Fibroblast of peridontal ligament (primary cell): ENCODE data around the gene PPCDC.

Experiments used
- DNase-seq: peaks from one replicate; pipeline ENCODE4 v3.0.0-alpha.2; 2010; ENCODE audit errors: extremely low read depth

Gene PPCDC

DNA sequence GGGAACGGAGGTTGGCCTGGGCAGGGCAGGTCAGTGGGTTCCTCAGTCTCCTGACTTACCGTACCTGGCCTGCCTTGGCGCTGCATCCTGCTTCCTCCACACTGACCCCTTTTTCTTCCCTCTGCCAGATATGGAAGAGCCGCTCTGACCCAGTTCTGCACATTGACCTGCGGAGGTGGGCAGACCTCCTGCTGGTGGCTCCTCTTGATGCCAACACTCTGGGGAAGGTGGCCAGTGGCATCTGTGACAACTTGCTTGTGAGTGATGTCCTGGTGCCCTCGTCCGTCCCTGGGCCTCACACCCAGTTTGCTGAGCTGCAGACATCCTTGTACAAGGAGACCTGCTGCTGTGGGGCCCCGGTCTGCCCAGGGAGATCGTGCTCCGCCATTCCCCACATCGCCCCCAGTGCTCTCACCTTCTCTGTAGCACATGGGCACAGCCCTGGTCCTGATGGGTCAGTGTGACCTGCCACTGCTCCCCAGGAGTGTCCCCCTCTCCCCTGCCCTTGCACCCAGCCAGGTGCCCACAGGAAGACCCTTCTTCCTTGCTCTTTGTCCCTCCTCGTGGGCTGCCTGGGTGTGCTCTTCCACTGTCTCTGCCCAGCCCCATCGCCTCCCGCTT, 21.0 kb downstream of the PPCDC start:
- no peak for DNase-seq

DNA sequence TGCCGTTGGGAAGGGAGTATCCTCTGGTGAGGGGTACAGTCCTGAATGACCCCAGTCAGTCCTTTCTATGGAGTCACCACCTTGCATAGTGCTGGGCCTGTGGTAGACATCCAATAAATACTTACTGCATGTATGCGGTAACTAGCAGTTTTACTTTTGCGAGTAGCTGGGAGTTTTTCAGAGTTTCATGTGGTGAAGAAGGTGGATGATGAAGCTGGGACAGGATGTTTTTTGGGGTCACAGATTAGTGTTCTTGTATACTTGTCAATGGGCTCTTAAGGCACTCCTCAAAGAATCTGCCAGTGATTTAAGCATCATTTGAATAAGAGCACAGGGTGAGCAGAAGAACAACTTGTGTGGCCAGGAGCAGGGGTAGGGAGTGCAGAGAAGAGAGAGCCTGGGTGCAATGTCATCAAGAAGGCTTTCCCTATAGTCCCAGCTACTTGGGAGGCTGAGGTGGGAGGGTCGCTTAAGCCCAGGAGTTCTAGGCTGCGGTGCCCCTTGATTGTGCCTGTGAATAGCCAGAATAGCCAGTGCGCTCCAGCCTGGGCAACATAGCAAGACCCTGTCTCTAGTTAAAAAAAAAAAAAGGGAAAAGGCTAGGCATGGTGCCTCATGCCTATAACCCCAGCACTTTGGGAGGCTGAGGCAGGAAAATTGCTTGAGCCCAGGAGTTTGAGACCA, 22.1 kb downstream of the PPCDC start:
- no peak for DNase-seq

DNA sequence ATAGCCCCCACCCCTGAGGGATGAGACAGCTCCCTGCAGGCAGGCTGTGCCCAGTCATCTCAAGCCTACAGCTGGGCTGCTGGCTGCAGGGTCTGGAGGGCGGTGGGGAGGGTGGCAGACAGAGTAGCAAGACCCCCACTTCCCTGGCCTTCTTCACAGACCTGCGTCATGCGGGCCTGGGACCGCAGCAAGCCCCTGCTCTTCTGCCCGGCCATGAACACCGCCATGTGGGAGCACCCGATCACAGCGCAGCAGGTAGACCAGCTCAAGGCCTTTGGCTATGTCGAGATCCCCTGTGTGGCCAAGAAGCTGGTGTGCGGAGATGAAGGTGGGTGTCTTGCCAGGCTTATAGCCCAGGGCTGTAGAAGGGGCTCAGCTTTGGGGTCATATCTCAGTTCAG, 25.0 kb downstream of the PPCDC start:
- no peak for DNase-seq

DNA sequence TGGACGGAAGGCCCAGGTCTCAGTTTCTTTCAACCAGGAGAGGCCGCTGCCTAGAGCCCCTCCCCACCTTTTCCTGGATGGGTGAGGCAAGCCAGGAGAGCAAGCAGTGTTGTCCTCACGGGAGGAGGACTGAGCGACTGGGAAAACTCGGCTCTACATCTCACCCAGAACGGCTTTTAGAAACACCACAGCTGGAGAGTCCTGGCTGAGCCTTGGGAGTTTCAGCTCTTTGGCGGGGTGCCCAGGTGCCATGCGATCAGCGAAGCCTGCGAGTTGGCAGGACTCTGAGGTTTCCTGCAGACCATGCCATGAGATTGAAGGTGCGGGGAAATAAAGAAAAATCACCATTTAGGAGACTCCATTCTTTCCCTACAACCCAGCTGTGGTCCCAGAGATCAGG, 26.0 kb downstream of the PPCDC start:
- DNase-seq: no peak

DNA sequence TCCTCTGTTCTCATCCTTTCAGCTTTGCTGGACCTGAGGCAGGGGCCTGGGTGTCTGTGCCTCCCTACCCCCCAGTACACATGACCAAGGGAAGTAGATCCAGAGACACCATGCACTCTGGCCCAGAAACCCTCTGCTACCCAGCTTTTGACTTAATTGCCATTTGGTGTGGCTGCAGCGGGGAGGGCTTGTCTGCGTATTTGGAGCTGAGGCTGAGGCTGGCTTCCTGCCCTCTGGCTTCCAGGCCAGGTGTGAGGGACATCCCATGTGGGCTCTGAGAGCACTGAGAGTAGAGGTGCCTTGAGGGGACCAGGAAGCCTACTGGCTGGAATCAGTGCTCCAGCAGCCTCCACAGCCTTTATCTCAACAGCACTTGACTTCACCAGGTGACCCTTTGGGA, 26.9 kb downstream of the PPCDC start:
- DNase-seq: no peak

DNA sequence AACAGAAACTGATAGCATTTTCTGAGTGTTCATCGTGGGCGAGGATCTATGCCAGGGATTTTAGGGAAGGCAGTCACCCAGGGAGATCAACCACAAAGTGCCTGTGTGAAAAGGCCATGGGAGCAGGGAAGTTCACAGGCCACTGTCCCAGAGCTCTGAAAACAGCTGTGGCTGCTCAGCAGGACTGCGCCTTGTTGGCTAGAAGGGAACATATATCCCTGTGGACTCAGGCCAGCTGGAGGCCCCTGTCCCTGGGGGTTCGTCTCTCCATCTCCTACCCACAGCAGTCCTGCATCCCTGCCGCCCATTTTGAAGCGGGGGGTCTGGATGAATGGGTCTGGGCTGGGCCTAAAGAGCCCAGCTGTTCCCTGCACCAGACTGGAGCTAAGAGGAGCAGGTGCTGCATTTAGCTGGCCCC, 27.8 kb downstream of the PPCDC start:
- DNase-seq: no peak

DNA sequence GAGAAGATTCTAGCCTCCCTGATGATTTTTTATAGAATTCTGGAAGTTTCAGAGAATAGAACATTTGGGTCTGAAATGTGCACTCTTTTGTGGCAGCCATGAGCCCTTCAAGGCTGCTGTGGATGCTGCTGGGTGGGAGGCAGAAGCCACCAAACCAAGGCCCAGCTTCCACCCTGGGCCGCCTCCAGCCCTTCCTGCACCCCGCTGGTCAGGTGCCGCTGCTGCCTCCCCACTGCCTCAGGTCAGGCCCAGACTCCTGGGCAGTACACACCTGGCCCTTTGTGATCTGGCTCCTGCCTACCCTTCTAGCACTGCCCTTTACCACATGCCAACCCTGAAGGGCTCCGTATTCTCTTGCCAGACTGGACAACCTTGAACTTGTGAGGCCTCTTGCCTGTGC, 28.3 kb downstream of the PPCDC start:
- DNase-seq: no peak

DNA sequence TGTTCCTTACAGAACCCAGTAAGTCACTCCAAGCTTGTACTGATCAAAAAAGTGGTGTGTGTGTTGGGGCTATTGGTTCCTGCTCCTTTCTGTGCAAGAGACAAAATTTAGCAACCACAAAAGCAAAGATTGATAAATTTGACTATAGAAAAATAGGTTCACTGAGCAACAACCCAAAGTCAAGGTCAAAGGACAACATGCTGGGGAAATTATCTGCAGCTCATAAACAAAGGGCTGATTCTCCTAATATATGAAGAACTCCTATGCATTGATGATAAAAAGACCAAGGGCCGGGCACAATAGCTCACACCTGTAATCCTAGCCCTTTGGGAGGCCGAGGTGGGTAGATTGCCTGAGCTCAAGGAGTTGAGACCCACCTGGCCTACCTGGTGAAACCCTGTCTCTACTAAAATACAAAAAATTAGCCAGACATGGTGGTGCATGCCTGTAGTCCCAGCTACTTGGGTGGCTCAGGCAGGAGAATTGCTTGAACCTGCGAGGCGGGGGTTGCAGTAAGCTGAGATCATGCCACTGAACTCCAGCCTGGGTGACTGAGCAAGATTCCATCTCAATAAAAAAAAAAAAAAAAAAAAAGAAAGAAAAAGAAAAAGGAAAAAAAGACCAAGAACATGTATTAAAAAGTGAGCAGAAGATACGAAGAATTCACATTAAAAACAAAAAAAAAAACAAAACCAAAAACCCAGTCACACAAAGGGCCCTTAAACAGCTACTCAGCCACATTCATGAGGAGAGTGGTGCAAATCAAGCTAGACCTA, 29.8 kb downstream of the PPCDC start:
- DNase-seq: no peak

DNA sequence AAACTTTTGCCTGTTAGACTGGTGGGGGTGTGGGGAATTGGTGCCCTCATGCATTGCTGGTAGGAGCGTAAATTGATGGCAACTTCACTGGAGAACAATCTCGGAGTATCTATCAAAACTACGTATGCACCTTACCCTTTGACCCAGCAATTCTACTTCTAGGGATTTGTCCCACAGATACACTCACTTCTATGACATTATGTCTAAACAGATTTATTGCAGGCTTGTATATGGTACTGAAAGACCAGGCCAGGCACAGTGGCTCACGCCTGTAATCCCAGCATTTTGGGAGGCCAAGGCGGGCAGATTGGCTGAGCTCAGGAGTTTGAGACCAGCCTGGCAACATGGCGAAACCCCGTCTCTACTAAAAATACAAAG, 30.3 kb downstream of the PPCDC start:
- no peak for DNase-seq

DNA sequence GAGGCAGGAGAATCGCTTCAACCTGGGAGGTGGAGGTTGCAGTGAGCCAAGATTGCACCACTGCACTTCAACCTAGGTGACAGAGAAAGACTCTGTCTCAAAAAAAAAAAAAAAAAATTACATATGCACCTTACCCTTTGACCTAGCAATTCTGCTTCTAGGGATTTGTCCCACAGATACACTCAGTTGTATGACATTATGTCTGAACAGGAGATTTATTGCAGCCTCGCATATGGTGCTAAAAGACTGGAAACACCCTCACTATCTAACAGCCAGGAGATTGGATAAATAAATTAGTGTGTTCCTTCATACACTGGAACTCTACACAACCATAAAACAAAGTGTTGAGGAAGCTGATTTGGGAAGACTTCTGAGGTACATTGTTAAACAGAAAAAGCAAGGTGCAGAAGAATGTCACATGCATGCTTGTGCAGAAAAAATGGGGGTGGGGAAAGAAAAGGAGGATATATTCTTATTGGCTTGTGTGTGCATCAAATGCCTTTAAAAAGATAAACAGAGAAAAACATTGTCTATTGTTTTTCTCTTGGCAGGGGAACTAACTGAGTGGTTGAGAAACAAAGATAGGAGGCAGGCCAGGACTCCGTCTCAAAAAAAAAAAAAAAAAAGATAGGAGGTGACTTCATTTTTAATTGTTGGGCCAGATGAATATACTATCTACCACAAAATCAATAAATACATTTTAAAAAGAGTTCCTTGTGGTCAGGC, 30.9 kb downstream of the PPCDC start:
- no peak for DNase-seq

DNA sequence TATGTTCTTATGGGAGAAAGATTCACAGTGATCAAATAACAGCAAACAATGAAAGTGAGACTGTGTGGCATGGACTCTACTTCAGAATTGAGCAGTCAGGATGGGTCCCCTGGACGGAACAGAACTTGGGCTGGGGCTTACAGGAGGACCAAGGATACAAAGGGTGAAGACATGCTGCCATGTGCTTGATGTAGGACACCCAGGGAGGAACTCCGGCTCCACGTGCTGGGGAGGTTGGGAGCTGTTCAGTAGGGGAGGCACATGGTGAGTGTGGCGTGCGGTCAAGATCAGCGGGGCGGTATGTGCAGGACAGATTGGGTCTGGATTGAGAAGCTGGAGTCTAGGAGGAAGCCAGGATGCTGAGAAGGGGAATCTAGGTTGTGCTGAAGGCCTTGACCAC, 32.6 kb downstream of the PPCDC start:
- DNase-seq: no peak

DNA sequence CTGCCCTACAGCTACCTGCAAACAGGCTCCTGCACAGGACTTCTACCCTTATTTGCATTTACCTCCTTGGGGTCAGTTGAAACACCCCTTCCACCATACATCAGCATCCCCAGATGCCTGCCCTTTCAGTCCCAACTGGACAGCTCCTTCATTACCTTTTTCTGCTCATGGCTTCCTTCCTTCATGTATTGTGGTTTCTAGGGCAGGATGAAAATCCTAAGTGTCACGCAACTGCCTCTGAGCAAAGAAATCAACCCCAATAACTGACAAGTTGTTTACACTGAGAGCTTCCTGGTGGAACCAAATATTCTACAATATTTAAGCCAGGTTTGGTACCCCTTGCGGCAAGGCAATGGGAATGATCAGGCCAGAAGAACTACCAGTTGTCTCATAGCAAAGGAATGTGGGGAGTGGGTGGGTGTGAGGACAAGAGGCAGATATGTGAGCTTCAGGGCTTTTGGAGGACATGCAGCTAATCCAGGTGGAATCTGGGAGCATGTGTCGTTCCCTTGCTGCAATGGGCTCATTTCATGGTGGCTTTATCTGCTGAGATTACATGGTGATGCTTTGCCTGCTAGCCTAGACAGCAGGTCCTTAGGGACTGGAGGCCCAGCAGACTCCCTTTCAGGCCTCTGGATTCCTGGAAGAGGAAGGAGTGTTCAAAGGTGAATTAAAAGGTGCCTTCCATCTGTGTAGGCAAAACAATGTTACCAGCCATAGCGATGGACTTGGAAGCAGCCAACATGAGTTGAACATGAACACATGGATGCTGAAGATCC, 34.9 kb downstream of the PPCDC start:
- no peak for DNase-seq

DNA sequence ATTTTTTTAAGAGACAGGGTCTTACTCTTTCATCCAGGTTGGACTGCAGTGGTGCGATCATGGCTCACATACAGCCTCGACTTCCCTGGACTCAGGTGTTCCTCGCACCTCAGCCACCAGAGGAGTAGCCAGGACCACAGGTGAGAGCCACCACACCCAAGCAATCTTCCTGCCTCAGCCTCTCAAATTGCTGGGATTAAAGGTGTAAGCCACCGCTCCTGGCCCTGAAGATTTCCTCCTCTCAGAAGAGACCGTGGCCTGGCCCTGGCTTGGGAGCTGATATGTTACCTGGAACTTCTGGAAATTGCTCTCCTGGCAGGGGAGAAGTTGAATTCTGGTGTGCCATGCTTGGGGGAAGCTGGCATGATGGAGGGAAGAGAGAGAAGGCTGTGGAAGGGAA, 36.2 kb downstream of the PPCDC start:
- no peak for DNase-seq

DNA sequence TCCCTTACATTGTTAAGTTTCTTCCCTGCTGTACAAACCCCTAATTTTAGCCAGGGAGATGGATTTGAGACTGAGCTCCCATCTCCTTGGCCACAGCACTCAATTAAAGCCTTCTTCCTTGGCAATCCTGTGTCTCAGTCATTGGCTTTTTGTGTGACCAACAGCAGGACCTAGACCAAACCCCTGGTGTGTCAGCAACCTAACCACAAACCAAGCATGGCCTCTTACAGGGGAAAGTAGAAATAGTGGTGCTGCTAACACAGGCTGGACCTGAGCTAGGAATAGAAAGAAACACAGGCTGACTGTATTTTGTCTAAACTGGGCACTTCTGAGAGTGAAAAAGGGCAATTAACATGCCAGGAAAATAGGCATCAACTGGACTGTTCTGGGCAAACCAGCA, 37.9 kb downstream of the PPCDC start:
- peak; percentile 38 for DNase-seq

DNA sequence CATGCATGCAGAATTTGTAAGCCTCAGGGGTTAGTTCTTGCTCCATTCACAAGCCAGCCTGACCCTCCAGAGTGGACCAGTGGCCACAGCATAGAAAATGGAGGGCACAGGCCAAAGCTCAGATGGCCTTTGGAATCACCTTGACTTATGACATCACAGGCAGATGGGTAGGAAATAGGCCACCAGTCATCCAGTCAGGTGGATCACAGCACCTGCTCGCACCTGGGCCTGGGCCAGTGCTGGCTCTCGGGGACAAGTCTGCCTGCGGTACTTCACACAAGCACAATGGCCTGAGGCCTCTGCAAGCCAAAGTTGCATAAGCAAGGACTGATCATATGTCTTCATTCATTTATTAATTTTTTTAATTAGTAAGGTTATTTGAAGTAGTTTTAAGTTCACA, 39.3 kb downstream of the PPCDC start:
- no peak for DNase-seq

DNA sequence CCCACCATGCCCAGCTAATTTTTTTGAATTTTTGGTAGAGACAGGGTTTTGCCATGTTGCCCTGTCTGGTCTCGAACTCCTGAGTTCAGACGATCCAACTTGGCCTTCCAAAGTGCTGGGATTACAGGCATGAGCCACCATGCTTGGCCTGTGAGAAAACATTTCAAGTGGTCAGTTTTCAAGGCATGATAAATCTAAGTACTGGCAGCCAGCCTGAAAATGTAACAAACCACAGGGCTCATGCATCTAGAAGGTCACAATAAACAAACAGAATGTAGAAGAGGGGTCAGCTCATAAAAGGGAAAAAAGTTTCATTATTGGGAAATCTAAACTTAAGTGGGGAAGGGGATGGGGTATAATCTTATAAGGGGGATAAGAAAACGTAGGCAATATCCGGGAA, 39.9 kb downstream of the PPCDC start:
- DNase-seq: peak; percentile 76

DNA sequence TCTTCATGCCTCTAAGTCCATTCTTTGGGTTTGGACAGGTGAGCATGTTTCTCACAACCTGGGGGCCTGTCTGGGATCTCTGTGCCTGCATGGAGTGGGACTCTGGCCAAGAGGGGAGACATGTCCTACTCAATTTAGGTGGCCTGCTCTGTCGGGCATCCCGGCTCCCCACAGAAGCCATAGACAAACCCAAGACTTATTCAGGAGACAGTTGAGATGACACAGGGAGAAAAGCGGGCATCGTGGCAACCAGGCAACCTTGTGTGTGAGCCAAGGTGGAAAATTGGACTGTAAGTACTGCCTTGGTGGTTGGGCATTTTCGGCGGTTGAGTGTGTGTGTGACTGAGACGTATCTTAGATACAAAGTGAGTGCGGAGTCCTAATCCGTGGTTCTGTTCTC, 40.5 kb downstream of the PPCDC start:
- no peak for DNase-seq

DNA sequence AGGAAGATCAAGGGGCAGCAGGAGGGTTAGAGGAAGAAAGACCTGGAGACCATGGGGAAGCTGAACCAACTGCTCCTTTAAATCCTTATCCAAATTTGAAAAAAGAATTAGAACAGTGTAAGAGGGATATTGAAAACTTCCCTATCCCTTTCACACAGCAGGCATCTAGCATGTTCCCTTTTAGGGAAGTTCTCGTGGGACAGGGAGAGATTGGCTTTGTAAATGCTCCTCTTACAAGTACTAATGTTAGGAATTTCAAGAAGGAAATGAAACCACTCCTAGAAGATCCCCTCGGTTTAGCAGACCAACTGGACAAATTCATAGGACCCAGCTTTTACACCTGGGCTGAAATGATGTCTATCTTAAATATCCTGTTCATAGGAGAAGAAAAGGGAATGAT, 41.5 kb downstream of the PPCDC start:
- DNase-seq: peak; percentile 29

DNA sequence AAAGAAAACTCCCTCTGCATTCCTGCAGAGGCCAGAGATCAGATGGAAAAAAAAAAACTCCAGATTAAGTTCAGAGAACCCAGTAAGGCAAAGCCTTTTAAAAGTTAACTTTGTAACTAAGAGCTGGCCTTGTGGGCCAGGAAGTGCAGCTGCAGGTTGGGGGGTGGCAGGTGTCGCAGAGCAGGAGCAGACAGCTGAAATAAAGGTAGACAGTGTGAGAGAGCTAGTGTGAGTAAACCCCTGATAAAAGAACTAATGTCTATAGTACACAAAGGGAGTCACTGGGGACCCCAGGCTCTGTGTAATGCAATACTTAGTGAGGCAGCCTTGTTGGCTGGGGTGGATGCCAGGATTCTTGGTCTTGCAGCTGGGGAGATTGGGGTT, 42.1 kb downstream of the PPCDC start:
- peak; percentile 46 for DNase-seq

DNA sequence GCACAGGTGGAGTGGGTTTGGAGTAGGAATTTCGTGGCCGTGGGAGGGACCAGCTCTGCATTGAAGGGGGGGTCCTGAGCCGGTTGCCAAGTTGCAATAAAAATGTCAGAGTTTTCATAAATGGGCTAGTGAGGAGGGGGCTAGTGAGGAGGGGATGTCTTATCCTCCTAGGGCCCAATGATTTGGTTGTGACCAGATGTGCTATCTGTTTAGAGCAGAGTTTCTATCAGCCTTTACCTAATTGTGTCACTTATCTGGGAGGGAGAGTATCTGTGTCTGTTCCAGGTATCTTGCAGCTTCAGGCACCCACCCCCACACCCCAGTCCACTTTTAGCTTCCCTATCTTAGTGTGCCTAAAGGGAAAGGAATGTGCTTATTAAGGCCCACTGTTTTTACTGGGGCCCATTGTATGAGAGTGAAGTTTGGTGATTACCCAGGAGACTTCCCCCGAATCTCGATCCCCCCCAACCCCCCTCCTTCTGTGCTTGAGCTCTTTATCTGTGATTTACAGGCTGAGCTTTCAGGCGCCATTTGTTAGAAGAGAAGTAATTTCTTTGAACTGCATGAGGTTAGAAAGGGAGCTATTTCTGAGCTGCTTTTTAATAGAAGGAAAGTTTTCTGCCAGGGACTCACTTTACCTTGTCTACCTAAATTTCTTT, 42.6 kb downstream of the PPCDC start:
- no peak for DNase-seq

DNA sequence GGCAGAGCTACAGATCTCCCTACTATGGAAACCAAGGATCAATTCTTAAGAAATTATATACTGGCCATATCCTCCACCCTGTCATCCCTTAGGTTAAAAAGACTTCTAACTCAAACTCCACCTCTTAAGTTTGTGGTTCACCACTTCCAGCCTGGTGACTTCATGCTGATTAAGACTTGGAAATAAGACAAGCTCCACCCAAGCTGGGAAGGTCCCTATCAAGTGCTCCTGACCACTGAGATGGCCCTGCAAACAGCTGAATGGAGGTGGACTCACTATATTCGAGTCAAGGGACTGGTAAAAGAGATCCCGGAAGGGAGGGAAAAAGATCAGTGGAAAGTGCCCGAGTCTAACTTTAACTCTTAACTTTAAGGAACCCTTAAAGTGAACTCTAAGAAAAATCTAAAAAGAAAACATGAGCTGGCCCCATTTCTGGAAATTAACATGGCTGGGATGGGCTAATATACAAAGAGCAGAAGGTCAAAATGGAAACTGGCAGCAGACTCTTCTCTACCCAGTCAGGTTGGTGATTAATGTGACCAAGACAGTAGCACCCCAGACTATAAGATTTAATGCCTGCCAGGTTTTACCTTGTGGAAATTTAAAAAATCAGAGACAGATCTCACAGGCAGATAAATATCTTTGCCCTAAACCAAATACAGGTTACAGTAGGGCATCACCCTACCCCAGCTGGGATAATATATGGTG, 43.9 kb downstream of the PPCDC start:
- DNase-seq: peak; percentile 42
